PC-3 (cell line): Measurements from ENCODE around the gene PTPRN2. TPM values are rescaled to one million over a fixed set of nuclear protein-coding genes. Genes with fewer than 3 reads are reported as not detected.

Source experiments
- ATAC-seq: fragments of 200-7000 bp; cut with Tn5 transposase; 2 replicates; pipeline ENCODE4 v1.9.1; 2020; ENCODE audit warnings: mild to moderate bottlenecking, moderate library complexity
- BruUV-seq: library from RNA; stranded (reverse); fragments of 400-500 nt; replicated peaks from 2 replicates; lab custom pipeline; 2021; lab: Mats Ljungman, UMichigan
- CTCF ChIA-PET: fragments of 300-600 bp; sonication (Branson Sonifier 250); formaldehyde crosslinking; loops from one replicate; lab custom pipeline; 2022; ENCODE audit warnings: antibody characterized with exemption; lab: Charles Lee
- POLR2A ChIA-PET: fragments of 300-600 bp; sonication (Branson Sonifier 250); formaldehyde crosslinking; loops from one replicate; lab custom pipeline; 2022; ENCODE audit warnings: antibody characterized with exemption; ENCODE audit not compliant: unreplicated experiment; lab: Charles Lee
- DNase-seq: peaks from one replicate; pipeline ENCODE4 v3.0.0-alpha.2; 2015
- H2AFZ ChIP-seq: fragments of 300-600 bp; sonication (generic); 2 replicates; pipeline ENCODE4 v1.6.0; 2016; ENCODE audit warnings: antibody characterized with exemption, low read length
- H3F3A ChIP-seq: fragments of 300-600 bp; sonication (generic); one replicate; pipeline ENCODE4 v1.6.0; 2017; ENCODE audit warnings: antibody characterized with exemption, low read length, control low read depth, mild to moderate bottlenecking; ENCODE audit not compliant: unreplicated experiment
- H3K27ac ChIP-seq: fragments of 300-600 bp; sonication (generic); 2 replicates; pipeline ENCODE4 v1.5.1; 2016; ENCODE audit warnings: mild to moderate bottlenecking, low read length
- H3K27me3 ChIP-seq: fragments of 300-600 bp; sonication (generic); 2 replicates; pipeline ENCODE4 v1.6.1; 2016; ENCODE audit warnings: low read length, mixed read lengths
- H3K36me3 ChIP-seq: fragments of 300-600 bp; sonication (generic); 2 replicates; pipeline ENCODE4 v1.6.1; 2016; ENCODE audit warnings: low read depth, mixed run types, low read length, mixed read lengths
- H3K4me1 ChIP-seq: fragments of 300-600 bp; sonication (generic); 2 replicates; pipeline ENCODE4 v1.5.1; 2016; ENCODE audit warnings: low read length; ENCODE audit not compliant: insufficient read depth
- H3K4me2 ChIP-seq: fragments of 300-600 bp; sonication (generic); 2 replicates; pipeline ENCODE4 v1.6.0; 2016; ENCODE audit warnings: low read length
- H3K4me3 ChIP-seq: fragments of 300-600 bp; sonication (generic); 2 replicates; pipeline ENCODE4 v1.5.1; 2016; ENCODE audit warnings: mild to moderate bottlenecking, low read length, mixed read lengths
- H3K79me2 ChIP-seq: fragments of 300-600 bp; sonication (generic); 2 replicates; pipeline ENCODE4 v1.6.1; 2017; ENCODE audit warnings: low read length, mixed read lengths
- H3K9ac ChIP-seq: fragments of 300-600 bp; sonication (generic); 2 replicates; pipeline ENCODE4 v1.6.0; 2016; ENCODE audit warnings: mild to moderate bottlenecking, low read length
- H3K9me2 ChIP-seq: fragments of 300-600 bp; sonication (generic); replicated peaks from 2 replicates; pipeline ENCODE4 v1.6.1; 2016; ENCODE audit warnings: mixed run types, low read length, mixed read lengths
- H3K9me3 ChIP-seq: fragments of 300-600 bp; sonication (generic); 2 replicates; pipeline ENCODE4 v1.6.1; 2016; ENCODE audit warnings: low read length, mixed read lengths
- H4K20me1 ChIP-seq: fragments of 300-600 bp; sonication (generic); 2 replicates; pipeline ENCODE4 v1.6.1; 2016; ENCODE audit warnings: low read length, mixed read lengths
- CTCF ChIP-seq: fragments of 300-600 bp; sonication (generic); conservative IDR thresholded peaks from 2 replicates; pipeline ENCODE4 v1.5.1; 2017; ENCODE audit warnings: antibody characterized with exemption, low read depth, mild to moderate bottlenecking, low read length
- EZH2 ChIP-seq: fragments of 300-600 bp; sonication (generic); IDR thresholded peaks from one replicate; pipeline ENCODE4 v1.6.1; 2017; ENCODE audit warnings: antibody characterized with exemption, mild to moderate bottlenecking, low read length; ENCODE audit not compliant: unreplicated experiment
- EZH2phosphoT487 ChIP-seq: fragments of 300-600 bp; sonication (generic); IDR thresholded peaks from 2 replicates; pipeline ENCODE4 v1.6.1; 2018; ENCODE audit warnings: mild to moderate bottlenecking, antibody characterized with exemption, low read length, borderline replicate concordance
- intact Hi-C: fragments of 100-400 bp; cut with micrococcal nuclease; formaldehyde crosslinking; loops from 2 replicates; pipeline ENCODE4 v1.9.0; 2023
- total RNA-seq: library from RNA; depleted of rRNA; stranded (reverse); fragments of >200 nt; gene quantifications from 2 replicates; pipeline ENCODE4 v1.2.3, GENCODE V29; 2014

The PTPRN2 gene
- total RNA-seq, 1 experiment from 2014 or later: 3.2 TPM

GRCh38 chr7:158024881-158025280 is 562.7 kb downstream of the PTPRN2 start:
- DNase-seq: no peak
- Histone ChIP-seq H3K27ac (no peak overlapping the region), H3K9me3 (no peaks in the 10 kb centered on the region), H3K4me2 (no peak overlapping the region), H3K27me3 (peaks cover 24% of the 10 kb centered on the region; the same call in 1 of the 2 replicates), H3K9ac (no peak overlapping the region), H2AFZ (no peak overlapping the region), H3K4me3 (no peak overlapping the region), H3K4me1 (no peaks in the 10 kb centered on the region), H4K20me1 (no peaks in the 10 kb centered on the region), H3F3A (no peaks in the 10 kb centered on the region), H3K79me2 (no peaks in the 10 kb centered on the region), H3K36me3 (no peaks in the 10 kb centered on the region), H3K9me2 (no peaks in the 10 kb centered on the region)
- ChIA-PET CTCF (no interaction called here), POLR2A (no interaction called here)
- no peak for ATAC-seq
- TF ChIP-seq EZH2phosphoT487: no peak
- no peak for TF ChIP-seq CTCF
- TF ChIP-seq EZH2: no peak
- BruUV-seq: no TSS peak
- intact Hi-C loops: no loop called here

GRCh38 chr7:158024351-158024715 is 563.3 kb downstream of the PTPRN2 start:
- BruUV-seq: no TSS peak

More at GRCh38 chr7:158024351-158024715, 563.3 kb downstream of the PTPRN2 start:
- no peaks in the 10 kb centered on the region for H3F3A ChIP-seq
- no peak overlapping the region for H3K4me2 ChIP-seq
- H3K9me3 ChIP-seq: no peaks in the 10 kb centered on the region
- intact Hi-C loops: no loop called here
- no peak for ATAC-seq
- H2AFZ ChIP-seq: no peak overlapping the region
- no peak overlapping the region for H3K9ac ChIP-seq
- no peaks in the 10 kb centered on the region for H3K9me2 ChIP-seq
- H3K79me2 ChIP-seq: no peaks in the 10 kb centered on the region
- H4K20me1 ChIP-seq: no peaks in the 10 kb centered on the region
- TF ChIP-seq CTCF (no peak), EZH2 (no peak), EZH2phosphoT487 (no peak)
- POLR2A ChIA-PET: no interaction called here
- CTCF ChIA-PET: no interaction called here
- H3K27ac ChIP-seq: no peak overlapping the region
- H3K4me3 ChIP-seq: no peak overlapping the region
- peaks cover 27% of the 10 kb centered on the region; the same call in 1 of the 2 replicates for H3K27me3 ChIP-seq
- no peaks in the 10 kb centered on the region for H3K36me3 ChIP-seq
- H3K4me1 ChIP-seq: no peaks in the 10 kb centered on the region
- DNase-seq: no peak
